ENCODE data around the gene CHRNA9.
A peak's percentile ranks its signal among the peaks of the same experiment; 100 is the strongest.

Gene CHRNA9

GRCh38 chr4:40321574-40322275, 13.4 kb upstream of the CHRNA9 start:
- Mint-ChIP-seq H3K36me3 (ENCODE audit: low read depth) (no peaks in the 10 kb centered on the region), H3K4me3 (peak overlapping the region; percentile 39), H3K27ac (peak overlapping the region; percentile 90), H3K9me3 (no peaks in the 10 kb centered on the region), H3K4me1 (peaks cover 61% of the 10 kb centered on the region), H3K27me3 (ENCODE audit: low read depth, poor library complexity) (no peaks in the 10 kb centered on the region)
- no peak for DNase-seq
- no peak for TF ChIP-seq CTCF (IDR thresholded peaks at IDR 0.05)

- H3K27me3 Mint-ChIP-seq (ENCODE audit: low read depth, poor library complexity), result no peaks in the 10 kb centered on the region
- no peak overlapping the region for H3K27ac Mint-ChIP-seq
- H3K4me1 Mint-ChIP-seq, result peaks cover 64% of the 10 kb centered on the region
- peak overlapping the region; percentile 2 for H3K4me3 Mint-ChIP-seq
- TF ChIP-seq CTCF (IDR thresholded peaks at IDR 0.05), result no peak
- H3K9me3 Mint-ChIP-seq, result no peaks in the 10 kb centered on the region
- no peak for DNase-seq
- H3K36me3 Mint-ChIP-seq (ENCODE audit: low read depth), result no peaks in the 10 kb centered on the region
These were observed 12.3 kb upstream of the CHRNA9 start for GRCh38 chr4:40322811-40323210.

- H3K4me3 Mint-ChIP-seq, result no peak overlapping the region
- no peak for TF ChIP-seq CTCF (IDR thresholded peaks at IDR 0.05)
- no peaks in the 10 kb centered on the region for H3K27me3 Mint-ChIP-seq (ENCODE audit: low read depth, poor library complexity)
- H3K4me1 Mint-ChIP-seq, result peaks cover 67% of the 10 kb centered on the region
- H3K9me3 Mint-ChIP-seq, result no peaks in the 10 kb centered on the region
- no peak for DNase-seq
- no peak overlapping the region for H3K27ac Mint-ChIP-seq
- no peaks in the 10 kb centered on the region for H3K36me3 Mint-ChIP-seq (ENCODE audit: low read depth)
These were observed 11.3 kb upstream of the CHRNA9 start for GRCh38 chr4:40323866-40324265.

- H3K9me3 Mint-ChIP-seq, result no peaks in the 10 kb centered on the region
- no peak overlapping the region for H3K4me3 Mint-ChIP-seq
- peak; percentile 83 for TF ChIP-seq CTCF (IDR thresholded peaks at IDR 0.05)
- H3K36me3 Mint-ChIP-seq (ENCODE audit: low read depth), result no peaks in the 10 kb centered on the region
- peak; percentile 49 for DNase-seq
- H3K27me3 Mint-ChIP-seq (ENCODE audit: low read depth, poor library complexity), result peaks cover 2% of the 10 kb centered on the region
- H3K27ac Mint-ChIP-seq, result no peak overlapping the region
- peaks cover 77% of the 10 kb centered on the region for H3K4me1 Mint-ChIP-seq
These were observed 9.6 kb upstream of the CHRNA9 start for GRCh38 chr4:40325406-40326019.

GRCh38 chr4:40327340-40327739, 7.8 kb upstream of the CHRNA9 start:
- TF ChIP-seq CTCF (IDR thresholded peaks at IDR 0.05), result no peak
- no peak for DNase-seq
- Mint-ChIP-seq H3K27me3 (ENCODE audit: low read depth, poor library complexity) (peaks cover 5% of the 10 kb centered on the region), H3K4me1 (peaks cover 72% of the 10 kb centered on the region), H3K9me3 (no peaks in the 10 kb centered on the region), H3K27ac (peak overlapping the region; percentile 69), H3K4me3 (peak overlapping the region; percentile 19), H3K36me3 (ENCODE audit: low read depth) (no peaks in the 10 kb centered on the region)

GRCh38 chr4:40328383-40328782, 6.8 kb upstream of the CHRNA9 start:
- peaks cover 5% of the 10 kb centered on the region for H3K27me3 Mint-ChIP-seq (ENCODE audit: low read depth, poor library complexity)
- no peaks in the 10 kb centered on the region for H3K36me3 Mint-ChIP-seq (ENCODE audit: low read depth)
- no peak overlapping the region for H3K4me3 Mint-ChIP-seq
- DNase-seq, result no peak
- no peaks in the 10 kb centered on the region for H3K9me3 Mint-ChIP-seq
- peaks cover 67% of the 10 kb centered on the region for H3K4me1 Mint-ChIP-seq
- TF ChIP-seq CTCF (IDR thresholded peaks at IDR 0.05), result no peak
- H3K27ac Mint-ChIP-seq, result no peak overlapping the region

Measured in nephron progenitor cell (in vitro differentiated cells).